ENCODE measurements around the gene TNS3.

The TNS3 gene

GRCh38 chr7:47357361-47357760 is 224.6 kb downstream of the TNS3 start:
- no peak for DNase-seq

- no peak for DNase-seq
Observed at GRCh38 chr7:47356261-47356660, 225.7 kb downstream of the TNS3 start.

- DNase-seq, result no peak
Observed at GRCh38 chr7:47355684-47356083, 226.2 kb downstream of the TNS3 start.

- DNase-seq, result no peak
Observed at GRCh38 chr7:47354831-47355541, 226.9 kb downstream of the TNS3 start.

- DNase-seq, result no peak
Observed at GRCh38 chr7:47354071-47354470, 227.8 kb downstream of the TNS3 start.

GRCh38 chr7:47352394-47352968 is 229.4 kb downstream of the TNS3 start:
- no peak for DNase-seq

GRCh38 chr7:47351233-47352154 is 230.4 kb downstream of the TNS3 start:
- DNase-seq, result no peak

- no peak for DNase-seq
Observed at GRCh38 chr7:47350425-47350824, 231.5 kb downstream of the TNS3 start.

GRCh38 chr7:47349401-47349800 is 232.5 kb downstream of the TNS3 start:
- DNase-seq, result no peak

- no peak for DNase-seq
Observed at GRCh38 chr7:47347816-47348385, 234.0 kb downstream of the TNS3 start.

GRCh38 chr7:47347346-47347745 is 234.6 kb downstream of the TNS3 start:
- no peak for DNase-seq

- DNase-seq, result no peak
Observed at GRCh38 chr7:47346377-47346914, 235.5 kb downstream of the TNS3 start.

- DNase-seq, result no peak
Observed at GRCh38 chr7:47345857-47346298, 236.0 kb downstream of the TNS3 start.

GRCh38 chr7:47344171-47344955 is 237.5 kb downstream of the TNS3 start:
- DNase-seq, result no peak

- no peak for DNase-seq
Observed at GRCh38 chr7:47343061-47343455, 238.9 kb downstream of the TNS3 start.

GRCh38 chr7:47342296-47343060 is 239.4 kb downstream of the TNS3 start:
- no peak for DNase-seq

- DNase-seq, result no peak
Observed at GRCh38 chr7:47340517-47340916, 241.4 kb downstream of the TNS3 start.

GRCh38 chr7:47338026-47338425 is 243.9 kb downstream of the TNS3 start:
- DNase-seq, result no peak

GRCh38 chr7:47337531-47337930 is 244.4 kb downstream of the TNS3 start:
- no peak for DNase-seq

- DNase-seq, result no peak
Observed at GRCh38 chr7:47336472-47337425, 245.2 kb downstream of the TNS3 start.

All from CD4-positive, alpha-beta T cell treated with Interleukin-4 for 1 hour (primary cell).